Mammary epithelial cell (primary cell): ENCODE data around the gene IFI35.
A peak's percentile ranks its signal among the peaks of the same experiment; 100 is the strongest.

Experiments used
- CTCF ChIP-seq, 2 donors: IDR thresholded peaks in 1 of 2; conservative IDR thresholded peaks in 1 of 2; 2 replicates each; pipeline ENCODE4 v1.5.1; 2011 to 2012; ENCODE audit warnings: inconsistent platforms in 2 of 2, low read length in 2 of 2, mild to moderate bottlenecking in 2 of 2, control low read depth in 1 of 2, low read depth in 1 of 2; ENCODE audit not compliant: insufficient read depth in 1 of 2; ENCODE audit errors: extremely low read depth in 1 of 2
- EZH2 ChIP-seq: IDR thresholded peaks from 2 replicates; pipeline ENCODE4 v1.6.1; 2012; ENCODE audit warnings: low read length, inconsistent platforms, borderline replicate concordance

- TF ChIP-seq CTCF (conservative IDR thresholded peaks at IDR 0.05 in 1 of 2, IDR thresholded peaks at IDR 0.05 in 1 of 2; ENCODE audit: extremely low read depth in 1 of 2, insufficient read depth in 1 of 2, low read depth in 1 of 2, low read length in 2 of 2) = peak; percentile 9 to 39
- no peak for TF ChIP-seq EZH2
These were observed 25.7 kb upstream of the IFI35 start for GRCh38 chr17:42980766-42981397.
